Fibroblast of the aortic adventitia (primary cell): ENCODE data around the gene TRIM62. TPM values are rescaled to one million over a fixed set of nuclear protein-coding genes. Genes with fewer than 3 reads are reported as not detected.

ENCODE experiments used
- DNase-seq: peaks from one replicate; pipeline ENCODE4 v3.0.0-alpha.2; 2010; ENCODE audit warnings: low read depth
- H3K4me3 ChIP-seq: 2 replicates; pipeline ENCODE4 v1.5.1; 2011; ENCODE audit warnings: low read depth, mild to moderate bottlenecking, control low read depth, low read length, moderate library complexity
- CTCF ChIP-seq: IDR thresholded peaks from 2 replicates; pipeline ENCODE4 v1.5.1; 2011; ENCODE audit warnings: mild to moderate bottlenecking, low read length, control low read depth, inconsistent platforms; ENCODE audit not compliant: insufficient read depth
- total RNA-seq: library from RNA; depleted of rRNA; stranded (reverse); fragments of >200 nt; gene quantifications from 2 replicates; pipeline ENCODE4 v1.2.3, GENCODE V29; 2012; ENCODE audit warnings: low replicate concordance

TRIM62 gene
- total RNA-seq, 1 donor: 3.1 TPM

- TF ChIP-seq CTCF: no peak
- H3K4me3 ChIP-seq: no peak overlapping the region
- DNase-seq: no peak
These were observed 10.0 kb upstream of the TRIM62 start for GRCh38 chr1:33191731-33192275.

GRCh38 chr1:33190701-33191100 lies 8.9 kb upstream of the TRIM62 start:
- no peak for TF ChIP-seq CTCF
- no peak for DNase-seq
- no peak overlapping the region for H3K4me3 ChIP-seq

GRCh38 chr1:33188572-33189275 lies 6.9 kb upstream of the TRIM62 start:
- peak; percentile 30 for DNase-seq
- no peak for TF ChIP-seq CTCF
- H3K4me3 ChIP-seq: no peak overlapping the region

- H3K4me3 ChIP-seq: no peak overlapping the region
- DNase-seq: no peak
- TF ChIP-seq CTCF: no peak
These were observed 5.1 kb upstream of the TRIM62 start for GRCh38 chr1:33186936-33187335.

GRCh38 chr1:33185541-33185940 lies 3.7 kb upstream of the TRIM62 start:
- TF ChIP-seq CTCF: no peak
- no peak for DNase-seq
- no peak overlapping the region for H3K4me3 ChIP-seq

GRCh38 chr1:33183306-33183705 lies 1.5 kb upstream of the TRIM62 start:
- no peak for DNase-seq
- no peak overlapping the region for H3K4me3 ChIP-seq

More at GRCh38 chr1:33183306-33183705, 1.5 kb upstream of the TRIM62 start:
- no peak for TF ChIP-seq CTCF
